Stimulated activated naive B cell treated with anti-CD40 and anti-IgM and Interleukin-4, amounts not matched to agents 10 μg/mL and 1 μg/mL and 100 μg/mL, for 72 hours (primary cell): ENCODE results near the gene KCNMA1.
"Not testable (repeated sequence)": the region's sequence is repeated elsewhere in the genome, so short reads cannot be mapped to it uniquely, and the experiment has no call there.

Experiments used
- ATAC-seq, 2 donors: fragments of 150-1000 bp; cut with Tn5 transposase; replicated peaks; 2 replicates each; pipeline ENCODE4 v1.10.0; 2021; ENCODE audit warnings: moderate library complexity in 1 of 2
- DNase-seq: peaks from one replicate; pipeline ENCODE4 v3.0.0; 2021
- H3K27ac Mint-ChIP-seq: one replicate; pipeline ENCODE4 v1.8.0; 2022; ENCODE audit warnings: mild to moderate bottlenecking, mixed read lengths
- H3K27me3 Mint-ChIP-seq, 2 donors: one replicate each; pipeline ENCODE4 v1.8.0; 2022; ENCODE audit warnings: mixed read lengths in 2 of 2
- H3K36me3 Mint-ChIP-seq, 2 donors: one replicate each; pipeline ENCODE4 v1.8.0; 2022; ENCODE audit warnings: mixed read lengths in 2 of 2, mild to moderate bottlenecking in 1 of 2
- H3K4me1 Mint-ChIP-seq, 2 donors: one replicate each; pipeline ENCODE4 v1.8.0; 2022; ENCODE audit warnings: mixed read lengths in 2 of 2, mild to moderate bottlenecking in 1 of 2
- H3K4me3 Mint-ChIP-seq, 2 donors: one replicate each; pipeline ENCODE4 v1.8.0; 2022; ENCODE audit warnings: mild to moderate bottlenecking in 2 of 2, mixed read lengths in 2 of 2, moderate library complexity in 1 of 2
- H3K9me3 Mint-ChIP-seq, 2 donors: one replicate each; pipeline ENCODE4 v1.8.0; 2022; ENCODE audit warnings: mixed read lengths in 2 of 2, mild to moderate bottlenecking in 1 of 2

Gene KCNMA1

GRCh38 chr10:77582710-77583115, 54.9 kb downstream of the KCNMA1 start:
- no peak for DNase-seq
- H3K9me3 Mint-ChIP-seq, result peaks cover 0 to 5% of the 10 kb centered on the region in 2 donors
- H3K27me3 Mint-ChIP-seq, result no peaks in the 10 kb centered on the region
- no peak for ATAC-seq
- no peak overlapping the region for H3K4me3 Mint-ChIP-seq
- peaks cover 0 to 2% of the 10 kb centered on the region in 2 donors for H3K4me1 Mint-ChIP-seq
- H3K27ac Mint-ChIP-seq, result no peak overlapping the region
- no peaks in the 10 kb centered on the region for H3K36me3 Mint-ChIP-seq

GRCh38 chr10:77581738-77582137, 55.9 kb downstream of the KCNMA1 start:
- DNase-seq, result no peak
- Mint-ChIP-seq H3K4me3 (no peak overlapping the region), H3K27me3 (no peaks in the 10 kb centered on the region), H3K4me1 (peaks cover 0 to 2% of the 10 kb centered on the region in 2 donors), H3K27ac (no peak overlapping the region), H3K9me3 (peaks cover 0 to 5% of the 10 kb centered on the region in 2 donors), H3K36me3 (no peaks in the 10 kb centered on the region)
- no peak for ATAC-seq

- Mint-ChIP-seq H3K36me3 (no peaks in the 10 kb centered on the region), H3K4me3 (no peak overlapping the region), H3K27ac (no peak overlapping the region), H3K4me1 (peaks cover 0 to 2% of the 10 kb centered on the region in 2 donors), H3K9me3 (peaks cover 0 to 5% of the 10 kb centered on the region in 2 donors), H3K27me3 (no peaks in the 10 kb centered on the region)
- ATAC-seq, result no peak
- no peak for DNase-seq
Measured at GRCh38 chr10:77580482-77580881, 57.1 kb downstream of the KCNMA1 start.

- Mint-ChIP-seq H3K27me3 (no peaks in the 10 kb centered on the region), H3K36me3 (no peaks in the 10 kb centered on the region), H3K4me3 (no peak overlapping the region), H3K9me3 (peaks cover 0 to 5% of the 10 kb centered on the region in 2 donors), H3K4me1 (peaks cover 0 to 2% of the 10 kb centered on the region in 2 donors), H3K27ac (no peak overlapping the region)
- ATAC-seq (no peak), DNase-seq (no peak)
Measured at GRCh38 chr10:77578583-77579227, 58.9 kb downstream of the KCNMA1 start.

GRCh38 chr10:77577666-77578229, 59.9 kb downstream of the KCNMA1 start:
- Mint-ChIP-seq H3K4me3 (no peak overlapping the region), H3K4me1 (no peaks in the 10 kb centered on the region), H3K9me3 (peaks cover 0 to 1% of the 10 kb centered on the region in 2 donors), H3K27me3 (no peaks in the 10 kb centered on the region), H3K36me3 (no peaks in the 10 kb centered on the region), H3K27ac (no peak overlapping the region)
- DNase-seq, result no peak
- ATAC-seq, result no peak

GRCh38 chr10:77576444-77577032, 61.1 kb downstream of the KCNMA1 start:
- Mint-ChIP-seq H3K27me3 (no peaks in the 10 kb centered on the region), H3K4me1 (no peaks in the 10 kb centered on the region), H3K9me3 (no peaks in the 10 kb centered on the region), H3K27ac (no peak overlapping the region), H3K36me3 (no peaks in the 10 kb centered on the region), H3K4me3 (no peak overlapping the region)
- no peak for DNase-seq
- no peak for ATAC-seq

GRCh38 chr10:77576007-77576367, 61.6 kb downstream of the KCNMA1 start:
- ATAC-seq (no peak), DNase-seq (no peak)
- Mint-ChIP-seq H3K4me3 (no peak overlapping the region), H3K27me3 (no peaks in the 10 kb centered on the region), H3K4me1 (no peaks in the 10 kb centered on the region), H3K36me3 (no peaks in the 10 kb centered on the region), H3K27ac (no peak overlapping the region), H3K9me3 (no peaks in the 10 kb centered on the region)

GRCh38 chr10:77575271-77576006, 62.2 kb downstream of the KCNMA1 start:
- H3K4me3 Mint-ChIP-seq, result no peak overlapping the region
- H3K27me3 Mint-ChIP-seq, result no peaks in the 10 kb centered on the region
- ATAC-seq (no peak), DNase-seq (no peak)
- H3K4me1 Mint-ChIP-seq, result no peaks in the 10 kb centered on the region
- H3K9me3 Mint-ChIP-seq, result no peaks in the 10 kb centered on the region
- no peaks in the 10 kb centered on the region for H3K36me3 Mint-ChIP-seq
- H3K27ac Mint-ChIP-seq, result no peak overlapping the region

GRCh38 chr10:77574438-77574837, 63.2 kb downstream of the KCNMA1 start:
- Mint-ChIP-seq H3K27ac (no peak overlapping the region), H3K4me3 (no peak overlapping the region), H3K27me3 (no peaks in the 10 kb centered on the region), H3K36me3 (no peaks in the 10 kb centered on the region), H3K9me3 (no peaks in the 10 kb centered on the region), H3K4me1 (no peaks in the 10 kb centered on the region)
- DNase-seq, result no peak
- ATAC-seq, result no peak

GRCh38 chr10:77572520-77572919, 65.1 kb downstream of the KCNMA1 start:
- H3K27me3 Mint-ChIP-seq, H3K4me3 Mint-ChIP-seq, H3K9me3 Mint-ChIP-seq, DNase-seq, ATAC-seq, H3K4me1 Mint-ChIP-seq, H3K27ac Mint-ChIP-seq, H3K36me3 Mint-ChIP-seq: not testable (repeated sequence)

- no peak for ATAC-seq
- H3K27ac Mint-ChIP-seq, result no peak overlapping the region
- H3K27me3 Mint-ChIP-seq, result peaks cover 4 to 7% of the 10 kb centered on the region in 2 donors
- no peak overlapping the region for H3K4me3 Mint-ChIP-seq
- H3K4me1 Mint-ChIP-seq, result no peaks in the 10 kb centered on the region
- no peaks in the 10 kb centered on the region for H3K36me3 Mint-ChIP-seq
- H3K9me3 Mint-ChIP-seq, result no peaks in the 10 kb centered on the region
- DNase-seq, result no peak
Measured at GRCh38 chr10:77571490-77571889, 66.1 kb downstream of the KCNMA1 start.

- H3K4me3 Mint-ChIP-seq, result no peak overlapping the region
Measured at GRCh38 chr10:77566914-77567566, 70.6 kb downstream of the KCNMA1 start.

GRCh38 chr10:77566236-77566635, 71.4 kb downstream of the KCNMA1 start:
- no peak for ATAC-seq
- Mint-ChIP-seq H3K9me3 (no peaks in the 10 kb centered on the region), H3K36me3 (no peaks in the 10 kb centered on the region), H3K27me3 (peaks cover 33 to 35% of the 10 kb centered on the region in 2 donors), H3K27ac (no peak overlapping the region), H3K4me3 (no peak overlapping the region), H3K4me1 (no peaks in the 10 kb centered on the region)
- no peak for DNase-seq

More at GRCh38 chr10:77566914-77567566, 70.6 kb downstream of the KCNMA1 start:
- no peaks in the 10 kb centered on the region for H3K36me3 Mint-ChIP-seq
- no peak for DNase-seq
- H3K27ac Mint-ChIP-seq, result no peak overlapping the region
- H3K4me1 Mint-ChIP-seq, result no peaks in the 10 kb centered on the region
- peaks cover 31 to 33% of the 10 kb centered on the region in 2 donors for H3K27me3 Mint-ChIP-seq
- H3K9me3 Mint-ChIP-seq, result no peaks in the 10 kb centered on the region
- ATAC-seq, result no peak

GRCh38 chr10:77565590-77566023, 72.0 kb downstream of the KCNMA1 start:
- peaks cover 33 to 35% of the 10 kb centered on the region in 2 donors for H3K27me3 Mint-ChIP-seq
- H3K36me3 Mint-ChIP-seq, result no peaks in the 10 kb centered on the region
- H3K4me1 Mint-ChIP-seq, result no peaks in the 10 kb centered on the region

More at GRCh38 chr10:77565590-77566023, 72.0 kb downstream of the KCNMA1 start:
- Mint-ChIP-seq H3K27ac (no peak overlapping the region), H3K9me3 (no peaks in the 10 kb centered on the region), H3K4me3 (no peak overlapping the region)
- DNase-seq, result no peak
- ATAC-seq, result no peak
